K562 (cell line): ENCODE results near the gene CCNDBP1. TPM values are rescaled to one million over a fixed set of nuclear protein-coding genes. Genes with fewer than 3 reads are reported as not detected.

ENCODE experiments used
- ATF7 ChIP-seq: fragments of 450-650 bp; IDR thresholded peaks from 2 replicates; pipeline ENCODE4 v1.7.1; 2014; ENCODE audit warnings: mild to moderate bottlenecking, moderate library complexity
- BMI1 ChIP-seq: fragments of 150-350 bp; IDR thresholded peaks from 2 replicates; pipeline ENCODE4 v1.6.1; 2014; ENCODE audit warnings: low read length
- BRF2 ChIP-seq: IDR thresholded peaks from 3 replicates; pipeline ENCODE4 v1.6.1; 2011; ENCODE audit warnings: borderline replicate concordance, mild to moderate bottlenecking; ENCODE audit not compliant: insufficient read length, insufficient read depth
- CREM ChIP-seq: IDR thresholded peaks from 2 replicates; pipeline ENCODE4 v1.6.1; 2014; ENCODE audit warnings: antibody characterized with exemption, low read depth
- CUX1 ChIP-seq: fragments of 200-800 bp; sonication (Bioruptor generic); IDR thresholded peaks from 2 replicates; pipeline ENCODE4 v1.6.1; 2016; ENCODE audit warnings: missing genetic modification characterization, missing compliant biosample characterization
- ETV5 ChIP-seq: sonication (generic); formaldehyde crosslinking; IDR thresholded peaks from 2 replicates; pipeline ENCODE4 v1.4.0; 2020; ENCODE audit warnings: low read depth, mild to moderate bottlenecking, missing genetic modification reagents
- MXD1 ChIP-seq: fragments of 250-450 bp; sonication (Bioruptor Pico); IDR thresholded peaks from 2 replicates; pipeline ENCODE4 v1.8.0; 2021; ENCODE audit warnings: borderline replicate concordance, mild to moderate bottlenecking, moderate library complexity; ENCODE audit not compliant: poor library complexity, severe bottlenecking
- NR4A1 ChIP-seq, 2 experiments: fragments of 250-450 bp in 1 of 2; fragments of 450-650 bp in 1 of 2; sonication (Bioruptor Pico) in 1 of 2; IDR thresholded peaks; 2 replicates each; pipeline versions ENCODE4 v1.4.0 to v1.6.1; 2016 to 2020; ENCODE audit warnings: mild to moderate bottlenecking in 2 of 2, missing compliant biosample characterization in 1 of 2, missing genetic modification characterization in 1 of 2, moderate library complexity in 1 of 2
- PCBP1 ChIP-seq: fragments of 200-400 bp; formaldehyde crosslinking; IDR thresholded peaks from 2 replicates; pipeline ENCODE4 v1.6.1; 2018; ENCODE audit warnings: mild to moderate bottlenecking, low read depth, low read length; ENCODE audit not compliant: poor library complexity, severe bottlenecking
- PML ChIP-seq: IDR thresholded peaks from 2 replicates; pipeline ENCODE4 v1.6.1; 2012; ENCODE audit warnings: low read length, inconsistent platforms
- RHOXF2B ChIP-seq: fragments of 250-450 bp; sonication (Bioruptor Pico); conservative IDR thresholded peaks from 2 replicates; pipeline ENCODE4 v1.5.1; 2021
- SP1 ChIP-seq: sonication (generic); formaldehyde crosslinking; IDR thresholded peaks from 2 replicates; pipeline ENCODE4 v1.8.1; 2022; ENCODE audit warnings: mild to moderate bottlenecking, missing genetic modification reagents
- SPI1 ChIP-seq: IDR thresholded peaks from 2 replicates; pipeline ENCODE4 v1.6.1; 2011; ENCODE audit warnings: low read depth, low read length, control low read depth, borderline replicate concordance
- SRF ChIP-seq, 2 experiments: fragments of 250-450, 450-650 bp in 1 of 2; sonication (Bioruptor Pico) in 1 of 2; sonication (generic) in 1 of 2; formaldehyde crosslinking; IDR thresholded peaks; 2 replicates each; pipeline versions ENCODE4 v1.5.0 to v1.5.1; 2020 to 2022; ENCODE audit warnings: mild to moderate bottlenecking in 1 of 2, missing genetic modification reagents in 1 of 2
- TEAD2 ChIP-seq: fragments of 450-650 bp; IDR thresholded peaks from 2 replicates; pipeline ENCODE4 v1.6.1; 2016; ENCODE audit warnings: missing genetic modification characterization, control low read depth, missing compliant biosample characterization
- ZKSCAN1 ChIP-seq: fragments of 150-350 bp; IDR thresholded peaks from 2 replicates; pipeline ENCODE4 v1.6.1; 2016; ENCODE audit warnings: low read depth, low read length
- ZNF347 ChIP-seq: fragments of 450-650 bp; formaldehyde crosslinking; IDR thresholded peaks from 2 replicates; pipeline ENCODE4 v1.4.0; 2020; ENCODE audit warnings: low read depth, mild to moderate bottlenecking, moderate library complexity
- polyA plus RNA-seq, 8 experiments: library from polyadenylated mRNA; depleted of rRNA in 4 of 8; stranded (reverse) in 5 of 8; unstranded in 3 of 8; fragments of >200 nt; fragmentation: Nextera tagmentation in 2 of 8; fragmentation: Illumina TruSeq in 1 of 8; extraction: Ambion mirVana in 2 of 8; extraction: Trizol in 1 of 8; gene quantifications; 2 replicates each; pipeline versions ENCODE4 v1.2.1 to v1.2.3, GENCODE V29; 2011 to 2014; ENCODE audit warnings: inconsistent platforms in 1 of 8, missing spikeins in 1 of 8
- total RNA-seq, 7 experiments: library from RNA; depleted of rRNA in 6 of 7; stranded (reverse); fragments of >200 nt in 6 of 7; fragmentation: Illumina TruSeq in 2 of 7; extraction: Trizol in 2 of 7; gene quantifications; 2 replicates each; pipeline versions ENCODE4 v1.2.1 to v1.2.3, GENCODE V29; 2011 to 2021; ENCODE audit warnings: low replicate concordance in 1 of 7
- TF ChIP-seq, protein P1 (sequence below): fragments of 450-650 bp; conservative IDR thresholded peaks from 2 replicates; pipeline ENCODE4 v1.6.1; 2016; ENCODE audit warnings: missing genetic modification characterization, low read depth, mild to moderate bottlenecking, missing compliant biosample characterization, moderate library complexity

The CCNDBP1 gene
- total and polyA plus RNA-seq, 9 of the 15 experiments (the other 6 are each of a cell fraction or from before 2014, with no cell fraction given) = 37.0 to 111 (median 55.5) TPM

DNA sequence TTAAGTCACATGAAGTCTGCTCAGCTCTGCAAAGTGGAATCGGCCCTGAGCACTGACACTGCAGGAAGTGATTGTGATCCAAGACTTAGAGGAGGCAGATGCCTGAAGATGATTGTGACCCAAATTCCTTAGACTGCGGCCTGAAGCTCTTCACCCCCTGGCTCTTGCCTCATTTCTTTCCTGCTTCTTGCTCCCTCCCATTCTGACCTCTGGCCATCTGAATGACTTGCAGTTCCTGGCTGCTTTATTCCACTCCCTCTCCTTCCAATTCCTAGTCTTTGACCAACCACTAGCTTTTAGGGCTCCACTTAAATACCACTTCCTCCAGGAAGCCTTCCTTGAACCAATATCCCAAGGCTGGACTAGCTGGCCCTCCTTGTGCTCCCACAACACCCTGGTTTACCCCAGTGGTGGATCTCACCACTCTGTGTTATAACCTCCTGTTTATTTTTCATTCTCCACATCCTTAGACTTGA is 45.5 kb downstream of the CCNDBP1 start (continued):
- TF ChIP-seq ZKSCAN1 (no peak), MXD1 (CRISPR knock-in tag) (no peak), PML (peak; percentile 34; the same call in 1 of the 2 replicates), SRF (CRISPR knock-in tag; IDR thresholded peaks at IDR 0.05) (no peak), ETV5 (CRISPR knock-in tag) (peak; percentile 60; the same call in 1 of the 2 replicates), CUX1 (no peak), ATF7 (peak; percentile 56; the same call in 1 of the 2 replicates), BMI1 (no peak), ZNF347 (CRISPR knock-in tag) (no peak), BRF2 (no peak), PCBP1 (no peak), SP1 (CRISPR knock-in tag) (no peak), SPI1 (no peak; the same call in 1 of the 2 replicates), NR4A1 (CRISPR knock-in tag; IDR thresholded peaks at IDR 0.05) (no peak), NR4A1 (tag; IDR thresholded peaks at IDR 0.05) (no peak), CREM (peak; percentile 44; the same call in 1 of the 2 replicates), RHOXF2B (CRISPR knock-in tag) (no peak), TEAD2 (no peak)
- TF ChIP-seq, protein P1, sequence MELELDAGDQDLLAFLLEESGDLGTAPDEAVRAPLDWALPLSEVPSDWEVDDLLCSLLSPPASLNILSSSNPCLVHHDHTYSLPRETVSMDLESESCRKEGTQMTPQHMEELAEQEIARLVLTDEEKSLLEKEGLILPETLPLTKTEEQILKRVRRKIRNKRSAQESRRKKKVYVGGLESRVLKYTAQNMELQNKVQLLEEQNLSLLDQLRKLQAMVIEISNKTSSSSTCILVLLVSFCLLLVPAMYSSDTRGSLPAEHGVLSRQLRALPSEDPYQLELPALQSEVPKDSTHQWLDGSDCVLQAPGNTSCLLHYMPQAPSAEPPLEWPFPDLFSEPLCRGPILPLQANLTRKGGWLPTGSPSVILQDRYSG (tag) = no peak
